HUES48 (cell line): Measurements from ENCODE around the gene KCNK10.

ENCODE experiments used
- H3K27ac ChIP-seq: one replicate; pipeline ENCODE4 v1.7.0; 2013; ENCODE audit warnings: low read depth, low read length, inconsistent platforms
- H3K27me3 ChIP-seq: 2 replicates; pipeline ENCODE4 v1.6.1; 2013; ENCODE audit warnings: mild to moderate bottlenecking, low read length; ENCODE audit not compliant: control insufficient read depth, insufficient read depth
- H3K36me3 ChIP-seq: 2 replicates; pipeline ENCODE4 v1.6.1; 2013; ENCODE audit warnings: low read length; ENCODE audit not compliant: control insufficient read depth, insufficient read depth
- H3K4me1 ChIP-seq: 2 replicates; pipeline ENCODE4 v1.6.1; 2013; ENCODE audit warnings: mild to moderate bottlenecking, low read length; ENCODE audit not compliant: control insufficient read depth, insufficient read depth
- H3K4me3 ChIP-seq: 2 replicates; pipeline ENCODE4 v1.5.1; 2013; ENCODE audit warnings: mild to moderate bottlenecking, low read depth, low read length
- H3K9ac ChIP-seq: 2 replicates; pipeline ENCODE4 v1.6.1; 2013; ENCODE audit warnings: mild to moderate bottlenecking, low read depth, low read length, moderate library complexity
- H3K9me3 ChIP-seq: 2 replicates; pipeline ENCODE4 v1.6.1; 2013; ENCODE audit warnings: low read length; ENCODE audit not compliant: control insufficient read depth, insufficient read depth

The KCNK10 gene

DNA sequence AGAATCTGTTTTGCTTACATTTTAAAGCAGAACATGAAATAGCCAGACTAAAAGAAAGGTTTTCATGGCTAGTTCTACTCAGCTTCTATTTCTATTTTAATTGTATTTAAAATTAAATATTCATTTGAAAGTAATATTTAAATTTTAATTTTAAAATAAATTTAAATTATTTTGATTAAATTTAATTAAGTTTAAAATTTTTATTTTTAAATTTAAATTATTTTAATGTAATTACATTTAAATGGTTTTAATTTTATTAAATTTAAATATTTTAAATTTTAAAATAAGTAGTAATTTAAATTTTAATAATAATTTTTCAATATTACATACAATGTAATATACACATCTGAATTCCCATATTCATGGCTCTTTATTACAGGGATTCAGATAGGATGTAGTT is 17.3 kb upstream of the KCNK10 start:
- Histone ChIP-seq H3K9me3 (no peaks in the 10 kb centered on the region), H3K27me3 (no peaks in the 10 kb centered on the region), H3K36me3 (no peaks in the 10 kb centered on the region), H3K4me3 (no peak overlapping the region), H3K4me1 (no peaks in the 10 kb centered on the region), H3K27ac (no peak overlapping the region), H3K9ac (no peak overlapping the region)

DNA sequence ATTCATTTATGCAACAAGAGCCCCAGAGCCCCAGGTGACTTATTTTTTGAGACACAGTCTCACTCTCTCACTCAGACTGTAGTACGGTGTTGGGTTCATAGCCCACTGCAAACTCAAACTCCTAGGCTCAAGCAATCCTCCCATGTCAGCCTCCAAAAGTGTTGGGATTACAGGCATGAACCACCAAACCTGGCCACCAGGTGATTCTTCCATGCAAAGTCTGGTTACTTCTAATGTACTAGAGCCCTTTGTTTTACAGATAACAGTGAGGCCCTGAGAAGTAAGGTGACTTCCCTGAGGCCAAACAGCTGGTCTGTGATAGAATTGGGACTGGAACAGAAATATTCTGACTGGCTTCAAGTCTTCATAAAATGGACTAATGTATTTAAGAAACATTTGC is 10.0 kb upstream of the KCNK10 start:
- no peak overlapping the region for H3K9ac ChIP-seq
- H3K27me3 ChIP-seq = peaks cover 19% of the 10 kb centered on the region
- H3K4me1 ChIP-seq = no peaks in the 10 kb centered on the region
- no peak overlapping the region for H3K4me3 ChIP-seq
- no peaks in the 10 kb centered on the region for H3K36me3 ChIP-seq
- no peak overlapping the region for H3K27ac ChIP-seq
- no peaks in the 10 kb centered on the region for H3K9me3 ChIP-seq

DNA sequence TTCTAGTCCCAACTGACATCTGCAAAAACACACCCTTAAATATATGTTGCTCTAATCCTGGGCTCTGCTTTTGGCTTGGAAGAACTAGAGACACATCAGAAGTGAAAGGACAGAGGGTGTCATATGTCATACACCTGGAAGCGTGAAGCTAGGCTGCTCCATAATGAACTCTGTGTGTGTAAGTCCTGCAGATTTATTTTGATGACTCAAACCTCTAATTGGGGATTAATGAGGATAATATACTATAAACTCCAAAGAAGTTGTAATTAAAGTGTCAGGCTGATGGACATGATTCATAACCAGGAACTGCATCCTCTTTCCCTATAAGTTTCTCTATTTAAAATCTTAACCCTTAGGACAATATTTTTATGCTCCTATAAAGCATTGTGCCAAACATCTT is 4.4 kb upstream of the KCNK10 start:
- H3K27ac ChIP-seq = no peak overlapping the region
- H3K9me3 ChIP-seq = no peaks in the 10 kb centered on the region
- no peak overlapping the region for H3K9ac ChIP-seq
- no peaks in the 10 kb centered on the region for H3K36me3 ChIP-seq
- no peak overlapping the region for H3K4me3 ChIP-seq
- H3K4me1 ChIP-seq = peaks cover 4% of the 10 kb centered on the region
- peaks cover 74% of the 10 kb centered on the region for H3K27me3 ChIP-seq

DNA sequence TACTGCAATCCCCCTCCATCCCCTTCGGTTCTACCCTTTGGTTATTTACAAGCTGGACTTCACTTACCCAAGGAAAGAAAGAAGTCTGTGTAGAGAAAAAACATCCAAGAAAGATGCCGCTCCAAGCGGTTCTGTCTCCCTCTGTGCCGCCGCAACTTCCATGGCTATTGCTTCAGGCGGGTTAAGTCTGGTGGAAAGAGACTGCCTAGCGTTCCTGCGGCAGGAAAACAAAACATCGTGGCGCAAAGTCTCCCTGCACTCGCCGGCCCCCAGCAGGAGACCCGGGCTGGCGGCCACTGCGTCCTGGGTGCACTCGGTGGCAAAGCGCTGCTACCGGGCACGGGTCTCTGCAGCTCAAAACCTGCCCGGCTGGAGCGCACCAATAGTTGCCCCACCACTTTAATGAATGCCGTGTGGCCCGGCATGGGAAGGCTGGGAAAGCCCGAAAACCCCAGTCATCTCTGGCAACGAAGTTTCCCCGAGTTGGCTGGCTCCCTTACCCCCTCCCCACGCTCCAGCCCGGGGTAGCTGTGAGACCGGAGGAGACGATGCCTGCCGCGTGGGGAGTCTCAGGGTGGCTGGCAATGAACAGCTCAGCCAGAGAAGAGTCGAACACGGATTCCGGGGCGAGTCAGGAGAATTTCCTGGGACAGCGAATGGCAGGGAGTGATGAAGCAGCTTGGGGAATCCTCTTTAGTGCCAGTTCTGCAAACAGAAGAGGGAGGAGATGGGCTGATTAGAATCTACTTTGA is 3.5 kb upstream of the KCNK10 start:
- H3K4me1 ChIP-seq = peaks cover 6% of the 10 kb centered on the region
- no peaks in the 10 kb centered on the region for H3K36me3 ChIP-seq
- peaks cover 84% of the 10 kb centered on the region for H3K27me3 ChIP-seq
- peak overlapping the region; percentile 63 for H3K4me3 ChIP-seq
- no peaks in the 10 kb centered on the region for H3K9me3 ChIP-seq
- no peak overlapping the region for H3K27ac ChIP-seq
- H3K9ac ChIP-seq = no peak overlapping the region

DNA sequence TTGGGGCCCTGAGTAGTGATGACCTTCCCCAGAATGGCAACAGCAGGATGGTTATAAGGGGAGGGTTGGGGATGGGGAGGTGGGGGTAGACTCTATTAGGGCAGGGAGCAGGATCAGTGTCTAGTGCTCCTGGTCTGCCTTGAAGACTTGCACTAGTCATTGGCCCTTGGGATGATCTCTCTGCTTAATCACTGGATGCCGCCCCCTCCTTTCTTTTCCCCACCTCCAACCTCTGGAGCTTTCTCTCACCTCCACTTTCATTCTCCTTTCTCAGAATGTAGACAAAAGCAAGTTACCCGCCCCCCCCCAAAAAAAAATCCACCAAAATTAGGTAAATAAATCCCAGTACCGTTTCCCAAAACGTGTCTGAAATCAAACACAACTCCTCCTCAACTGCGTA is 2.8 kb upstream of the KCNK10 start:
- Histone ChIP-seq H3K27me3 (peaks cover 90% of the 10 kb centered on the region), H3K9ac (no peak overlapping the region)

DNA sequence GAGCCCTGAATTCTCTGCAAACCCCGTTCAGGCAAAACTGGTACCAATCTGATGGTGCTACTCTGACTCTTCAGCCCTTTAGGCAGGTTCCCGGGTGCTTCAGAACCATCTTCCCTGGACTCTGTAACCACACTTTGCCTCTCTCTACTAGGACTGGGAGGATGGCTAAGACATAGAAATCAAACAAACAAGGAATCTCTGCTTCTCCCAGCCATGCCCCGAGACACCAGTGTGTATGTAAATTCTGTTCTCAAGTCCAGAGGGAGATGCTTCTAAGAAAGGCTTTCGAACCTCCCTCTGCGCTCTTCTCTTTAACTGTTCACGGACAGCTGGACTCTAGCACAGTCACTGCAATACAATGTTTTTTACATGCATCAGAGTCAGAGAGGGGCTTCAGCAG is 1.9 kb upstream of the KCNK10 start:
- no peaks in the 10 kb centered on the region for H3K9me3 ChIP-seq
- peaks cover 6% of the 10 kb centered on the region for H3K4me1 ChIP-seq
- H3K4me3 ChIP-seq = no peak overlapping the region
- peaks cover 100% of the 10 kb centered on the region for H3K27me3 ChIP-seq
- no peak overlapping the region for H3K9ac ChIP-seq
- no peaks in the 10 kb centered on the region for H3K36me3 ChIP-seq
- no peak overlapping the region for H3K27ac ChIP-seq

More for the DNA sequence above, 2.8 kb upstream of the KCNK10 start:
- Histone ChIP-seq H3K9me3 (no peaks in the 10 kb centered on the region), H3K36me3 (no peaks in the 10 kb centered on the region), H3K4me3 (peak overlapping the region; percentile 63), H3K27ac (no peak overlapping the region), H3K4me1 (peaks cover 6% of the 10 kb centered on the region)

DNA sequence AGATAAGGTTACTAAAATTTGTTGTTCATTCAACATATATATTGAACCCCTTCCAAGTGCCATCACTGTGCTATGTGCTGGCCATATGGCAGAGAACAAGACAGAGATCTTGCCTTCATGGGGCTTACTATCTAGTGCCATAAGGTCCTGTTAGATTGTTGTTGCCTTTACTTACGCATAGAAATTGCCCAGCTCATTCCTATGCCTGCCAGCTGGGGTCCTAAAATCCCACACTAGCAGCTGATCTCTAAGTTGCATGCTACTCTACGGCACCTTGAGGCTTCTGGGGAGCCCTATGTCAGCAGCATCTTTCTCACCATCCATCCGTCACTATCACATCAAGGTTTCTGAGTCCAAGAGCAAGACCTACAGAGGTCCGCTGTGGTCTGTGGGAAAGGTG is 1.4 kb upstream of the KCNK10 start:
- Histone ChIP-seq H3K27me3 (peaks cover 100% of the 10 kb centered on the region), H3K36me3 (no peaks in the 10 kb centered on the region), H3K9me3 (no peaks in the 10 kb centered on the region), H3K4me3 (peak overlapping the region; percentile 62), H3K27ac (no peak overlapping the region), H3K4me1 (peaks cover 6% of the 10 kb centered on the region), H3K9ac (no peak overlapping the region)

- peaks cover 95% of the 10 kb centered on the region for H3K27me3 ChIP-seq
- H3K9ac ChIP-seq = no peak overlapping the region
- no peaks in the 10 kb centered on the region for H3K9me3 ChIP-seq
- H3K4me1 ChIP-seq = peaks cover 6% of the 10 kb centered on the region
- H3K36me3 ChIP-seq = no peaks in the 10 kb centered on the region
- H3K4me3 ChIP-seq = peak overlapping the region; percentile 62
- H3K27ac ChIP-seq = no peak overlapping the region
These were observed 592 bp upstream of the KCNK10 start for GRCh38 chr14:88323523-88324199.

DNA sequence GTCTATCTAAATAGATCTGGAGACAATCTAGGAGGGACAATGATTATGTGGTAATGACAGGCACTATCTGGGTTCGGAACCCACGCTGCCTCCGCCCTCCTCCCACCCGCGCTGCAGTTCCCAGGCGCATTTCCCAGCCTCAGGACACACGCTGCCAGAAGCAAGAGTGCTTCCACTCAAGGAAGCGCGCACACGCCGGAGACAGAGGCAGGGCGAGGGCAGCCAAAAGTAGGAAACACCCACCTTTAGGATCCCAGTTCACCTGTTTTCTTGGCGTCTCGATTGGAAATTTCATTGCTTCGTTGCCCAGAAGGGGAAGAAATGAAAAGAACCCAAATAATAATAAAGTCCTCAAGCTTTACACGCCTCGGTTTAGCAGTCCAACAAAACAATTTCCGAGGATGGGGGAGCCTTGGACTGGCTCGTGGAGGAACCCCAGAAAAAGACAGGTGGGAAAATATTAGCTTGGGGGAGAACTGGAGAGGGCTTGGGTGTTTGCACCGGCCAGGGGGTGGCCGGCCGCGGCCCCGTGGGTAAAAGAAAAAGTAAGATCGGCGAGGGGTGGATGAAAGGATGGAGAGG is 474 bp downstream of the KCNK10 start:
- no peak overlapping the region for H3K9ac ChIP-seq
- H3K4me1 ChIP-seq = peaks cover 6% of the 10 kb centered on the region
- no peaks in the 10 kb centered on the region for H3K36me3 ChIP-seq
- H3K27me3 ChIP-seq = peaks cover 90% of the 10 kb centered on the region
- peak overlapping the region; percentile 62 for H3K4me3 ChIP-seq
- H3K27ac ChIP-seq = no peak overlapping the region
- no peaks in the 10 kb centered on the region for H3K9me3 ChIP-seq

DNA sequence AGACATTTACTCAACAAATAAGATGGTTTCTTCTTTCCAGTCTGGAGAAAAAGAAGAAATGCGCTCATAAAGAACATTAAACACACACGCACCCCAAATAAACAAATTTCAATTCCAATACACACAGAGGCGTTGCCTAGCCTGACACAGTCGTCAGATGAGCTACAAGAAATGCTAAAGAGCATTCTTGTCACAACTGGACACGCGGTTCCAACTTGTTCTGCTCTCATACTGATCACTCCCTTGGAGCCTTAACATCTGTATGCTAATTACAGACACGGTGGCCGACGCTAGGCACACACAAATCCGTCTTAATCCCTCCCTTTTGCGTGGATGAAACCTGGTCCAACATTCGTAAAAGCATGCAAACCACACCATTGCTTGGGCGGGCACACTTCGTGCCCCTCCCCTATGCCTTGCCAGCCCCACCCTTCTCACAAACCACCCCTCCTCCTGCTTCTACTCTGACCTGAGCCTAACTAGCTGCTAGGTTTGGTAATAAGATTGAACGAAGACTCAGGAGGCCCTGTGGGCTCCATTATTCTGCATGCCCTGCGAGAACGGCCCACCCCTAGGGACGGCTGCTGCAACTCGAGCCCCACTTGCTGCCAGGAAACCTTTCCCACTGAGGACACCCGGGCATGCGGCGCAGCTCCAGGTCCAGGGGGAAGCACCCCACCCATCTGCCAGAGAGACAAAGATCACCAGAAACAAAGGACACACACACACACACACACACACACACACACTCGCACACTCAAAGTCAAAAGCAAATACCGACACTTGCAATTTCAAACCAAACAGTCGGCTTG is 1.2 kb downstream of the KCNK10 start:
- peaks cover 6% of the 10 kb centered on the region for H3K4me1 ChIP-seq
- H3K9ac ChIP-seq = no peak overlapping the region
- no peaks in the 10 kb centered on the region for H3K36me3 ChIP-seq
- H3K4me3 ChIP-seq = peak overlapping the region; percentile 62
- no peak overlapping the region for H3K27ac ChIP-seq
- H3K27me3 ChIP-seq = peaks cover 83% of the 10 kb centered on the region
- H3K9me3 ChIP-seq = no peaks in the 10 kb centered on the region
